ENCODE results near the gene CDR2L. TPM values are rescaled to one million over a fixed set of nuclear protein-coding genes. Genes with fewer than 3 reads are reported as not detected.

The CDR2L gene
- total RNA-seq, 2 donors from 2014 or later, result 3.1 to 3.2 TPM

GRCh38 chr17:75048249-75048878 is 60.9 kb downstream of the CDR2L start:
- no peak for DNase-seq
- intact Hi-C loops (cut with DNase I, micrococcal nuclease), result no loop called here
- no peak for ATAC-seq

GRCh38 chr17:75049057-75049456 is 61.6 kb downstream of the CDR2L start:
- intact Hi-C loops (cut with DNase I, micrococcal nuclease), result no loop called here
- DNase-seq, result no peak
- no peak for ATAC-seq

GRCh38 chr17:75049706-75050105 is 62.3 kb downstream of the CDR2L start:
- ATAC-seq, result no peak
- intact Hi-C loops (cut with DNase I, micrococcal nuclease), result no loop called here
- no peak for DNase-seq

- no peak for ATAC-seq
- no peak for DNase-seq
- intact Hi-C loops (cut with DNase I, micrococcal nuclease), result no loop called here
Measured at GRCh38 chr17:75051941-75052340, 64.5 kb downstream of the CDR2L start.

Other genes with a start within 250 kb of the CDR2L start
- gene NHERF1, start 239.0 kb upstream of the CDR2L start, total RNA-seq, result 100 to 1,000 TPM; 186 to 256 TPM
- gene NAT9, start 211.3 kb upstream of the CDR2L start, total RNA-seq, result 10 to 100 TPM; 30.7 to 42.8 TPM
- under 1 TPM; 0.09 to 0.45 TPM for gene GRIN2C, start 127.7 kb upstream of the CDR2L start, total RNA-seq
- gene FDXR, start 114.6 kb upstream of the CDR2L start, total RNA-seq, result 10 to 100 TPM; 13.0 to 17.0 TPM
- 1 to 10 TPM; 1.1 to 6.4 TPM for gene FADS6, start 94.0 kb upstream of the CDR2L start, total RNA-seq
- under 1 TPM in 1 of 2 donors, not detected in 1; 0.31 TPM for gene USH1G, start 64.4 kb upstream of the CDR2L start, total RNA-seq
- gene OTOP2, start 63.4 kb upstream of the CDR2L start, total RNA-seq, result 10 to 100 TPM; 52.3 to 70.3 TPM
- 1 to 10 TPM; 1.4 to 2.4 TPM for gene OTOP3, start 51.7 kb upstream of the CDR2L start, total RNA-seq
- gene HID1, start 14.9 kb upstream of the CDR2L start, total RNA-seq, result 10 to 100 TPM; 55.4 to 69.3 TPM
- 10 to 100 TPM; 23.6 to 30.4 TPM for gene MRPL58, start 25.0 kb downstream of the CDR2L start, total RNA-seq
- 100 to 1,000 TPM; 310 to 381 TPM for gene ATP5PD, start 59.3 kb downstream of the CDR2L start, total RNA-seq
- gene KCTD2, start 59.6 kb downstream of the CDR2L start, total RNA-seq, result 10 to 100 TPM; 16.7 to 19.7 TPM
- gene SLC16A5, start 100.3 kb downstream of the CDR2L start, total RNA-seq, result 10 to 100 TPM; 26.6 to 39.6 TPM
- 10 to 100 TPM; 20.3 to 29.9 TPM for gene ARMC7, start 122.3 kb downstream of the CDR2L start, total RNA-seq
- gene NT5C, start 144.1 kb downstream of the CDR2L start, total RNA-seq, result 10 to 100 TPM; 77.6 to 86.6 TPM
- gene JPT1, start 166.9 kb downstream of the CDR2L start, total RNA-seq, result 100 to 1,000 TPM; 212 to 220 TPM
- 100 to 1,000 TPM; 235 to 254 TPM for gene SUMO2, start 195.3 kb downstream of the CDR2L start, total RNA-seq
- gene NUP85, start 218.0 kb downstream of the CDR2L start, total RNA-seq, result 10 to 100 TPM; 43.9 to 56.3 TPM

Measured in left colon (tissue), 2 donors.